OCI-M1 (cell line): Measurements from ENCODE around the gene ARPC3.
A peak's percentile ranks its signal among the peaks of the same experiment; 100 is the strongest.
"Not testable (repeated sequence)": the region's sequence is repeated elsewhere in the genome, so short reads cannot be mapped to it uniquely, and the experiment has no call there.

Source experiments
- DNase-seq: peaks from one replicate; lab custom pipeline; 2025; lab: John Stamatoyannopoulos, UW

The ARPC3 gene

DNA sequence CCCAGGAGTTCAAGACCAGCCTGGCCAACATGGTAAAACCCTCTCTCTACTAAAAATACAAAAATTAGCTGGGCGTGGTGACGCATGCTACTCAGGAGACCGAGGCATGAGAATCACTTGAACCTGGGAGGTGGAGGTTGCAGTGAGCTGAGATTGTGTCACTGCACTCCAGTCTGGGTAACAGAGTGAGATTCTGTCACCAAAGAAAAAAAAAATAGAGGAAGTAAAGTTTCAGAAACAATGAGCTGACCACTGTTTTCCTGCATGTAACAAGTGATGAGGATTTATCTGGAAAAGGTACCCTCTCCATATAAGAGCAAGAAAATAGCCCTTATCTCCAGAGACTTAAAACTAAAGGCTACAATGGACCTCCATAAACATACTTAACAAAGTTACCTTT, 33.0 kb downstream of the ARPC3 start:
- DNase-seq: peak; percentile 75

DNA sequence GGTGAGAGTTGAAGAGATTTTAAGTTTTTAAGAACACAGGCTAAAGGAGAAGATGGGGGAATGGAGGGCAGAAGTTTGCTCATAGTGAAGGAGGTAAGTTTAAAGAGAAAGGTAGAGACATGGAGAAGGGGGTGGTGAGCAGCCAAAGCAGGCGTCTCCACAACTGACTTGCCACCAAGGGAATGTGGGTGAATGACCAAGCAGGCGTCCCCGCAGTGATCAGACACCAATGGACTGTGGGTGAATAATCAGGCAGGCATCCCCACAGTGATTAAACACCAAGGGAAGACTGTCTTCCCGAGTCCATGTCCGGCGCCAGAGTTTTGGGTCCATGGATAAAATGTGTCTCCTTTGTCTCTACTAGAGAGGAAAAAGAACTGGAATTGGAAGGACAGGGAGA, 40.1 kb downstream of the ARPC3 start:
- DNase-seq: not testable (repeated sequence)

DNA sequence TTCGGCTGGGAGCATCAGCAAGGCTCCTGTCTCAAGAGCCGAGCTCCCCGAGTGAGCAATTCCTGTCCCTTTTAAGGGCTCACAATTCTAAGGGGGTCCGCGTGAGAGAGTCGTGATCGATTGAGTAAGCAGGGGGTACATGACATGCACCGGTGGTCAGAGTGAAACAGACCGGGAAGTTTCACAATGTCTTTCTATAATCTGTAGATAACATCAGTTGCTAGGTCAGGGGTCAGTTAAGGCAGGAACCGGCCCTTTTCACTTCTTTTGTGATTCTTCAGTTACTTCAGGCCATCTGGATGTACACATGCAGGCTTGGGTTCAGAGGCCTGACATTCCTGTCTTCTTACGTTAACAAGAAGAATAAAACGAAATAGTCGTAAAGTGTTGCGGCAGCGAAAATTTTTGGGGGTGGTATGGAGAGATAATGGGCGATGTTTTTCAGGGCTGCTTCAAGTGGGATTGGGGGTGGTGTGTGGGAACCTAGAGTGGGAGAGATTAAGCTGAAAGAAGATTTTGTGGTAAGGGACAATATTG, 44.9 kb downstream of the ARPC3 start:
- DNase-seq: not testable (repeated sequence)

DNA sequence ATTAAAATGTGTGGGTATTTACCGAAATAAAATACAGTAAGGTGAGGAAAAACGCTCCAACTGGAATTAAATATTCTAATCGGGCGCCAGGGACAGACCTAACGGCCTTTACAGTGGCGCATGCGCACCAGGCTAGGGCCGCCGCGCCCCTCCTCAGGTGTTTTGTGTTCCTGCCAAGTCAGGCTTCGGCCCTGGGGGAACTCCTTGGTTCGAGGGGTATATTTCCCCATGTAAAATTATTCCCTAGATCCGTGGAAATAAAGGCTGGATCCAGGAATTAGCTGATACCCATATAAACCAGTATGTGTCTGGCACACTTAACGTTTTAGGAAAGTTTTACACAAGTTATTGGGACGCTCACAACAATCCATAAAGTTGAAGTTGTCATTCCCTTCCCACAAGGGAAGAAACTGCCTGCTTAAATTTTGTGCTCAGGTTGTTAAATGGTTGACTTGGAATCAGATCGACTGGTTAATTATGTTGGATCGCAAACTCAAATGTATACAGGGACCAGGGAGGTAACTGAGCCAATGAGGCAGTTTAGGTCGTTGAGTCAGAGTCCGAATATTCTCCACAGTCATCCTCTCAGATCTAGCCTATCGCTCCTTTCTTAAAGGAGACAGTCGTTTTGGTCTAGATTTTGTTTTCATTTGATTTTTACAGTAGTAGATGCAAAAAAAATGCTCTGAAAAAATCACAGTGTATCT, 46.0 kb downstream of the ARPC3 start:
- peak; percentile 91 for DNase-seq

DNA sequence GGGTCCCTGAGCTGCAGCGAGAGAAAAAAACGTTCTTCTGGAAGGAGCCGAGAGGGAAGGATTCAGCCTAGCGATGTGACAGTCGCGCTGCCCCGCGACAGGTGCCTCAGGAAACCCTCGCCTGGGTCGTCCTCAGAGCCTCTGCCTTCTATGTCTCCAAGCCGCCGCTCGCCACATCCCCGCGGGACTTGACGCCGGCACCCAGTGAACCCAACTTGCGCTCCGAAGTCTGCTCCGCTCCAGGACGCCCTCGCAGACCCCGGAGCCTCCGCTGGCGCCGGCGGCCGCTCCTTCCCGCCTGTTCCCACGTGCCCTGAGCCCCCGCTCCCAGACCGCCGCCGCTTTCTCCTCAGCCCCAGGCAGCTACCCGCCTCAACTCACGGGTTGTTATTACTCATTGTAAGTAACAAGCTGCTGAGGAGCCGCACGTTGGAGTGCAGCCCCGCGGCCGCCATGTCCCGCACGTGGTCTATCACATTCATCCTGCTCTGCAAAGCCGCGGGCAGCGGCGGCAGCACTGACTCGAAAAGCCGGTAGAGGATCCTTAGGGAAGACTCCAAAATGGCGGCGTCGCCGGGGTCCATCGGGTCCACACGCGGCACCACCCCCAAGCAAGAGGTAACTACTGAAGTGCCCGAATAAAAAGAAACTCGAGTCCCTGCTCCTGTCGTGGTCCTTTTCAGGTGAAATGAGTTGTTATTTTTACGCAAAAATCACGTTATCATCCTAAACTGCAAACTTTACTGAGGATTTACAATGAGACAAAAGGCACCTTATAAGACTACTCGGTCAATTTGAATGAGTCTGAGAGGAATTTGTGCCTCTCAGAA, 46.8 kb downstream of the ARPC3 start, which contains the start of gene ANAPC7:
ANAPC7 (minus strand) TSS at position 563 of the 830 bp plus-strand sequence; CDS start at position 482, 81 bp downstream.
- DNase-seq: peak; percentile 93
